Uterus (tissue), 2 donors: ENCODE results near the gene IDUA.

Experiments
- CTCF ChIP-seq, 4 experiments: fragments of 200-600 bp in 2 of 4; fragments of 450-650 bp in 2 of 4; sonication (generic) in 2 of 4; IDR thresholded peaks; one replicate each; pipeline ENCODE4 v1.5.1; 2016 to 2019; ENCODE audit warnings: antibody characterized with exemption in 4 of 4, mild to moderate bottlenecking in 2 of 4, moderate library complexity in 1 of 4
- POLR2A ChIP-seq, 2 donors: fragments of 450-650 bp; IDR thresholded peaks; one replicate each; pipeline ENCODE4 v1.6.1; 2016; ENCODE audit warnings: antibody characterized with exemption in 2 of 2, mild to moderate bottlenecking in 1 of 2, moderate library complexity in 1 of 2

GRCh38 chr4:968221-968620 lies 18.6 kb upstream of the IDUA start:
- TF ChIP-seq CTCF (IDR thresholded peaks at IDR 0.05) (no peak), POLR2A (IDR thresholded peaks at IDR 0.05) (no peak)
